ENCODE data around the gene UGT1A10. TPM values are rescaled to one million over a fixed set of nuclear protein-coding genes. Genes with fewer than 3 reads are reported as not detected.

Gene UGT1A10
- polyA plus RNA-seq, 1 donor from 2014 or later = not detected

DNA sequence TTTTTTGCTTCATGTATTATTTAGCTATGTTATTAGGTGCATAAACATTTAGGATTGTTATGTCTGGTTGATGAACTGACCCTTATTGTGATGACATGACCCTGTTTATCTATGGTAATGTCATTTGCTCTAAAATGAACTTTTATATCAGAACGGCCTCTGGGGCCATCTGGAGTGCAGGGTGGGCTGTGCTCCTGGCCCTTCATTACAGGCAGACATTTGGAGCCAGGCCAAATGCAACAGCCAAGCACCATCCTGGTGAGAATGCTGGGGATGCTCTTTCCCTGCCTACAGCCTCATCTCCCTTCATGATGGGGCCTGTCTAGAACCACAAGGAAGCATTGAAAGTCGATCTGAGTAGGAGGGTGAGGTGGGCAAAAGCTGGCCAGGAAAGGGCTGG lies 180.1 kb downstream of the UGT1A10 start:
- no peaks in the 10 kb centered on the region for H4K20me1 ChIP-seq (ENCODE audit: insufficient read depth)
- no peaks in the 10 kb centered on the region for H3K9me2 ChIP-seq (ENCODE audit: insufficient read depth, low read length)
- no peaks in the 10 kb centered on the region for H3F3A ChIP-seq (ENCODE audit: insufficient read depth, low read length, poor library complexity, severe bottlenecking)
- H3K9me3 ChIP-seq (ENCODE audit: low read length) = no peaks in the 10 kb centered on the region
- no peak overlapping the region for H3K27ac ChIP-seq (ENCODE audit: low read length)
- H3K4me2 ChIP-seq (ENCODE audit: low read length) = no peak overlapping the region
- no peak overlapping the region for H3K9ac ChIP-seq (ENCODE audit: low read length)
- no peaks in the 10 kb centered on the region for H3K36me3 ChIP-seq (ENCODE audit: insufficient read depth, low read length)
- H3K79me2 ChIP-seq (replicated peaks; ENCODE audit: insufficient read depth, low read length) = no peaks in the 10 kb centered on the region
- no peak for TF ChIP-seq SMC3 (conservative IDR thresholded peaks at IDR 0.05; ENCODE audit: poor library complexity)
- no peak for TF ChIP-seq EZH2 (IDR thresholded peaks at IDR 0.05; ENCODE audit: borderline replicate concordance, insufficient read depth, low read length, poor library complexity, severe bottlenecking)
- H3K4me3 ChIP-seq (ENCODE audit: low read length) = no peak overlapping the region
- H2AFZ ChIP-seq (ENCODE audit: low read depth, low read length) = no peak overlapping the region
- no peaks in the 10 kb centered on the region for H3K27me3 ChIP-seq (ENCODE audit: insufficient read depth, low read depth, low read length)

DNA sequence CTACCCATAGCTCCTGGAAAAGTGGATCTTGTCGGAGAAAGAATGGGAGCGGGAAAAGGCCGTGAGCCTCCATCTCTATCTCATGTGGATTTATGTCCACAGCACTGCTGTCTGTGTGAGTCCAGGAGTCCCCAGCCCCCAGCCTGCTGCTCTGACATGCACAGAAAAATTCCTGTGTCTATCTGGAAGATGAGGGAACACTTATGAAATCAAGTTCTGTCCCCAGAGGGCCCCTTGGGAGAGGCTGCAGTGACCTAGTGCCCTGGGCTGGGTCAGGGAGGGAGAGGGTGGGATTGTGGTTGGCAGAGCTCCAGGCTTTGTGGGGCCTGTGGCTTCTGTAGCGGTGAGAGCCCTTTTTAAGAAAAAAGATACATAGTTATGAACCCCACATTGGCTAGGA lies 180.5 kb downstream of the UGT1A10 start:
- H3K9me2 ChIP-seq (ENCODE audit: insufficient read depth, low read length) = no peaks in the 10 kb centered on the region
- no peak overlapping the region for H3K9ac ChIP-seq (ENCODE audit: low read length)
- no peaks in the 10 kb centered on the region for H3K9me3 ChIP-seq (ENCODE audit: low read length)
- H3F3A ChIP-seq (ENCODE audit: insufficient read depth, low read length, poor library complexity, severe bottlenecking) = no peaks in the 10 kb centered on the region
- no peaks in the 10 kb centered on the region for H3K36me3 ChIP-seq (ENCODE audit: insufficient read depth, low read length)
- no peaks in the 10 kb centered on the region for H3K79me2 ChIP-seq (replicated peaks; ENCODE audit: insufficient read depth, low read length)
- H4K20me1 ChIP-seq (ENCODE audit: insufficient read depth) = no peaks in the 10 kb centered on the region
- H3K4me2 ChIP-seq (ENCODE audit: low read length) = no peak overlapping the region
- no peaks in the 10 kb centered on the region for H3K27me3 ChIP-seq (ENCODE audit: insufficient read depth, low read depth, low read length)
- no peak overlapping the region for H3K4me3 ChIP-seq (ENCODE audit: low read length)
- H2AFZ ChIP-seq (ENCODE audit: low read depth, low read length) = no peak overlapping the region
- TF ChIP-seq, protein P1, sequence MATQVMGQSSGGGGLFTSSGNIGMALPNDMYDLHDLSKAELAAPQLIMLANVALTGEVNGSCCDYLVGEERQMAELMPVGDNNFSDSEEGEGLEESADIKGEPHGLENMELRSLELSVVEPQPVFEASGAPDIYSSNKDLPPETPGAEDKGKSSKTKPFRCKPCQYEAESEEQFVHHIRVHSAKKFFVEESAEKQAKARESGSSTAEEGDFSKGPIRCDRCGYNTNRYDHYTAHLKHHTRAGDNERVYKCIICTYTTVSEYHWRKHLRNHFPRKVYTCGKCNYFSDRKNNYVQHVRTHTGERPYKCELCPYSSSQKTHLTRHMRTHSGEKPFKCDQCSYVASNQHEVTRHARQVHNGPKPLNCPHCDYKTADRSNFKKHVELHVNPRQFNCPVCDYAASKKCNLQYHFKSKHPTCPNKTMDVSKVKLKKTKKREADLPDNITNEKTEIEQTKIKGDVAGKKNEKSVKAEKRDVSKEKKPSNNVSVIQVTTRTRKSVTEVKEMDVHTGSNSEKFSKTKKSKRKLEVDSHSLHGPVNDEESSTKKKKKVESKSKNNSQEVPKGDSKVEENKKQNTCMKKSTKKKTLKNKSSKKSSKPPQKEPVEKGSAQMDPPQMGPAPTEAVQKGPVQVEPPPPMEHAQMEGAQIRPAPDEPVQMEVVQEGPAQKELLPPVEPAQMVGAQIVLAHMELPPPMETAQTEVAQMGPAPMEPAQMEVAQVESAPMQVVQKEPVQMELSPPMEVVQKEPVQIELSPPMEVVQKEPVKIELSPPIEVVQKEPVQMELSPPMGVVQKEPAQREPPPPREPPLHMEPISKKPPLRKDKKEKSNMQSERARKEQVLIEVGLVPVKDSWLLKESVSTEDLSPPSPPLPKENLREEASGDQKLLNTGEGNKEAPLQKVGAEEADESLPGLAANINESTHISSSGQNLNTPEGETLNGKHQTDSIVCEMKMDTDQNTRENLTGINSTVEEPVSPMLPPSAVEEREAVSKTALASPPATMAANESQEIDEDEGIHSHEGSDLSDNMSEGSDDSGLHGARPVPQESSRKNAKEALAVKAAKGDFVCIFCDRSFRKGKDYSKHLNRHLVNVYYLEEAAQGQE (IDR thresholded peaks at IDR 0.05; ENCODE audit: borderline replicate concordance) = no peak
- TF ChIP-seq MXI1 (conservative IDR thresholded peaks at IDR 0.05; ENCODE audit: poor library complexity, severe bottlenecking) (no peak), TAF1 (IDR thresholded peaks at IDR 0.05; ENCODE audit: low read depth) (no peak), RAD21 (conservative IDR thresholded peaks at IDR 0.05) (no peak), EZH2 (IDR thresholded peaks at IDR 0.05; ENCODE audit: borderline replicate concordance, insufficient read depth, low read length, poor library complexity, severe bottlenecking) (no peak), SMC3 (conservative IDR thresholded peaks at IDR 0.05; ENCODE audit: poor library complexity) (no peak)
- TF ChIP-seq, protein P2, sequence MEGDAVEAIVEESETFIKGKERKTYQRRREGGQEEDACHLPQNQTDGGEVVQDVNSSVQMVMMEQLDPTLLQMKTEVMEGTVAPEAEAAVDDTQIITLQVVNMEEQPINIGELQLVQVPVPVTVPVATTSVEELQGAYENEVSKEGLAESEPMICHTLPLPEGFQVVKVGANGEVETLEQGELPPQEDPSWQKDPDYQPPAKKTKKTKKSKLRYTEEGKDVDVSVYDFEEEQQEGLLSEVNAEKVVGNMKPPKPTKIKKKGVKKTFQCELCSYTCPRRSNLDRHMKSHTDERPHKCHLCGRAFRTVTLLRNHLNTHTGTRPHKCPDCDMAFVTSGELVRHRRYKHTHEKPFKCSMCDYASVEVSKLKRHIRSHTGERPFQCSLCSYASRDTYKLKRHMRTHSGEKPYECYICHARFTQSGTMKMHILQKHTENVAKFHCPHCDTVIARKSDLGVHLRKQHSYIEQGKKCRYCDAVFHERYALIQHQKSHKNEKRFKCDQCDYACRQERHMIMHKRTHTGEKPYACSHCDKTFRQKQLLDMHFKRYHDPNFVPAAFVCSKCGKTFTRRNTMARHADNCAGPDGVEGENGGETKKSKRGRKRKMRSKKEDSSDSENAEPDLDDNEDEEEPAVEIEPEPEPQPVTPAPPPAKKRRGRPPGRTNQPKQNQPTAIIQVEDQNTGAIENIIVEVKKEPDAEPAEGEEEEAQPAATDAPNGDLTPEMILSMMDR (IDR thresholded peaks at IDR 0.05; ENCODE audit: poor library complexity, severe bottlenecking) = no peak
- no peak overlapping the region for H3K27ac ChIP-seq (ENCODE audit: low read length)

DNA sequence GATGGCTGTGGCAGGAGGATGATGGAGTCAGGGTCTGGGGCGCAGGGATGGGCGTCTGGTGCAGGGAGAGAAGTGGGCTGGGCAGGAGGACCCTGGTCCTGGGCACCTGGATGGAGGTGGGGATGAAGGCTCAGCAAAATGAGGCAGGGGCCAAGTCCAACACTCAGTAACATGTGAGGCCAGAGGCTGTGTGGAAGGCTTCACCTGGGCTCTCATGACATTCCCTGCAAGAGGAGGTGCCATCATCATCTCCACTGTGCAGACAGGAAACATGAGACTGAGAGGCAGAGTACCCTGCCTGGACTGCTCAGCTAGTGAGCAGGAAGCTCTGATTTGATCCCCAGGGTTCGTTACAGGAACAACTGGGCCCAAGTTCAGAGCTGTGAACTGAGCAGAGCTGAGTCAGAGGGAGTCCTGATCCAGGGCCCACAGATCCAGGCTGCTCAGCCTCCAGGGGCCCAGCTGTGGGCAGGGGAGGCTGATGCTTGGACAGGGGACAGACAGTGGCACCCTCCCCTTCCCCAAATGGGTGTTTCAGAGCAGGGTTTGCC lies 181.2 kb downstream of the UGT1A10 start:
- H3K27me3 ChIP-seq (ENCODE audit: insufficient read depth, low read depth, low read length) = no peaks in the 10 kb centered on the region
- no peak overlapping the region for H3K27ac ChIP-seq (ENCODE audit: low read length)
- no peaks in the 10 kb centered on the region for H3K79me2 ChIP-seq (replicated peaks; ENCODE audit: insufficient read depth, low read length)
- no peak overlapping the region for H3K4me2 ChIP-seq (ENCODE audit: low read length)
- no peaks in the 10 kb centered on the region for H3K9me3 ChIP-seq (ENCODE audit: low read length)
- TF ChIP-seq, protein P2 (IDR thresholded peaks at IDR 0.05; ENCODE audit: poor library complexity, severe bottlenecking) = no peak
- no peak for TF ChIP-seq POLR2AphosphoS5 (IDR thresholded peaks at IDR 0.05)
- no peak for TF ChIP-seq SMC3 (conservative IDR thresholded peaks at IDR 0.05; ENCODE audit: poor library complexity)
- no peak for TF ChIP-seq TAF1 (IDR thresholded peaks at IDR 0.05; ENCODE audit: low read depth)
- TF ChIP-seq, protein P1 (IDR thresholded peaks at IDR 0.05; ENCODE audit: borderline replicate concordance) = no peak
- no peak for TF ChIP-seq EZH2 (IDR thresholded peaks at IDR 0.05; ENCODE audit: borderline replicate concordance, insufficient read depth, low read length, poor library complexity, severe bottlenecking)
- TF ChIP-seq EP300 (conservative IDR thresholded peaks at IDR 0.05; ENCODE audit: poor library complexity, severe bottlenecking) = no peak
- TF ChIP-seq MXI1 (conservative IDR thresholded peaks at IDR 0.05; ENCODE audit: poor library complexity, severe bottlenecking) = no peak
- TF ChIP-seq RAD21 (conservative IDR thresholded peaks at IDR 0.05) = no peak
- H3K36me3 ChIP-seq (ENCODE audit: insufficient read depth, low read length) = no peaks in the 10 kb centered on the region
- no peak overlapping the region for H3K4me3 ChIP-seq (ENCODE audit: low read length)
- no peaks in the 10 kb centered on the region for H3K9me2 ChIP-seq (ENCODE audit: insufficient read depth, low read length)
- H3K9ac ChIP-seq (ENCODE audit: low read length) = no peak overlapping the region
- no peak overlapping the region for H2AFZ ChIP-seq (ENCODE audit: low read depth, low read length)
- no peaks in the 10 kb centered on the region for H3F3A ChIP-seq (ENCODE audit: insufficient read depth, low read length, poor library complexity, severe bottlenecking)
- no peaks in the 10 kb centered on the region for H4K20me1 ChIP-seq (ENCODE audit: insufficient read depth)

All from neural cell (in vitro differentiated cells).